ENCODE measurements around the gene ACAD9. TPM values are rescaled to one million over a fixed set of nuclear protein-coding genes. Genes with fewer than 3 reads are reported as not detected.
"Not testable (repeated sequence)": the region's sequence is repeated elsewhere in the genome, so short reads cannot be mapped to it uniquely, and the experiment has no call there.

ACAD9 gene
- total and polyA plus RNA-seq, 9 of the 15 experiments (the other 6 are each of a cell fraction or from before 2014, with no cell fraction given): 10.2 to 32.6 (median 22.8) TPM

DNA sequence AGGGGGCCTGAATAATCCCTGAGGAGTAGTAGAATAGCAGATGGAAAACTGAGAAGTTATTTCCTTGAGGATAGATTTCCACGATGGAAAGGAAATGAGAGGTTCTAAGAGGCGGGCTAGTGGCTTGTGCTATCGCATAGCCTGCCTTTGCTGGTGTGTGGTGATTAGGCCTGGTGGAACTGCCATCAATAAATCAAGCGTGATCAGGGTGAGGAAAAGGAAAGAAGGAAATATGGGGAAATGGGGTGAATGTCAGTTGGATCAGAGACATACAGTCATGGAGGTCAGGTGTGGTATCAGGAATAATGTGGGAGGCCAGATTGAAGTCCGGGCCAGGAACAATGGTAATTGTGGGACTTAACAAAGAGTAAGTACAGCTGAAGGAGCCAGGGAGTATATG, 48.7 kb upstream of the ACAD9 start (continued):
- TF ChIP-seq, protein P1, sequence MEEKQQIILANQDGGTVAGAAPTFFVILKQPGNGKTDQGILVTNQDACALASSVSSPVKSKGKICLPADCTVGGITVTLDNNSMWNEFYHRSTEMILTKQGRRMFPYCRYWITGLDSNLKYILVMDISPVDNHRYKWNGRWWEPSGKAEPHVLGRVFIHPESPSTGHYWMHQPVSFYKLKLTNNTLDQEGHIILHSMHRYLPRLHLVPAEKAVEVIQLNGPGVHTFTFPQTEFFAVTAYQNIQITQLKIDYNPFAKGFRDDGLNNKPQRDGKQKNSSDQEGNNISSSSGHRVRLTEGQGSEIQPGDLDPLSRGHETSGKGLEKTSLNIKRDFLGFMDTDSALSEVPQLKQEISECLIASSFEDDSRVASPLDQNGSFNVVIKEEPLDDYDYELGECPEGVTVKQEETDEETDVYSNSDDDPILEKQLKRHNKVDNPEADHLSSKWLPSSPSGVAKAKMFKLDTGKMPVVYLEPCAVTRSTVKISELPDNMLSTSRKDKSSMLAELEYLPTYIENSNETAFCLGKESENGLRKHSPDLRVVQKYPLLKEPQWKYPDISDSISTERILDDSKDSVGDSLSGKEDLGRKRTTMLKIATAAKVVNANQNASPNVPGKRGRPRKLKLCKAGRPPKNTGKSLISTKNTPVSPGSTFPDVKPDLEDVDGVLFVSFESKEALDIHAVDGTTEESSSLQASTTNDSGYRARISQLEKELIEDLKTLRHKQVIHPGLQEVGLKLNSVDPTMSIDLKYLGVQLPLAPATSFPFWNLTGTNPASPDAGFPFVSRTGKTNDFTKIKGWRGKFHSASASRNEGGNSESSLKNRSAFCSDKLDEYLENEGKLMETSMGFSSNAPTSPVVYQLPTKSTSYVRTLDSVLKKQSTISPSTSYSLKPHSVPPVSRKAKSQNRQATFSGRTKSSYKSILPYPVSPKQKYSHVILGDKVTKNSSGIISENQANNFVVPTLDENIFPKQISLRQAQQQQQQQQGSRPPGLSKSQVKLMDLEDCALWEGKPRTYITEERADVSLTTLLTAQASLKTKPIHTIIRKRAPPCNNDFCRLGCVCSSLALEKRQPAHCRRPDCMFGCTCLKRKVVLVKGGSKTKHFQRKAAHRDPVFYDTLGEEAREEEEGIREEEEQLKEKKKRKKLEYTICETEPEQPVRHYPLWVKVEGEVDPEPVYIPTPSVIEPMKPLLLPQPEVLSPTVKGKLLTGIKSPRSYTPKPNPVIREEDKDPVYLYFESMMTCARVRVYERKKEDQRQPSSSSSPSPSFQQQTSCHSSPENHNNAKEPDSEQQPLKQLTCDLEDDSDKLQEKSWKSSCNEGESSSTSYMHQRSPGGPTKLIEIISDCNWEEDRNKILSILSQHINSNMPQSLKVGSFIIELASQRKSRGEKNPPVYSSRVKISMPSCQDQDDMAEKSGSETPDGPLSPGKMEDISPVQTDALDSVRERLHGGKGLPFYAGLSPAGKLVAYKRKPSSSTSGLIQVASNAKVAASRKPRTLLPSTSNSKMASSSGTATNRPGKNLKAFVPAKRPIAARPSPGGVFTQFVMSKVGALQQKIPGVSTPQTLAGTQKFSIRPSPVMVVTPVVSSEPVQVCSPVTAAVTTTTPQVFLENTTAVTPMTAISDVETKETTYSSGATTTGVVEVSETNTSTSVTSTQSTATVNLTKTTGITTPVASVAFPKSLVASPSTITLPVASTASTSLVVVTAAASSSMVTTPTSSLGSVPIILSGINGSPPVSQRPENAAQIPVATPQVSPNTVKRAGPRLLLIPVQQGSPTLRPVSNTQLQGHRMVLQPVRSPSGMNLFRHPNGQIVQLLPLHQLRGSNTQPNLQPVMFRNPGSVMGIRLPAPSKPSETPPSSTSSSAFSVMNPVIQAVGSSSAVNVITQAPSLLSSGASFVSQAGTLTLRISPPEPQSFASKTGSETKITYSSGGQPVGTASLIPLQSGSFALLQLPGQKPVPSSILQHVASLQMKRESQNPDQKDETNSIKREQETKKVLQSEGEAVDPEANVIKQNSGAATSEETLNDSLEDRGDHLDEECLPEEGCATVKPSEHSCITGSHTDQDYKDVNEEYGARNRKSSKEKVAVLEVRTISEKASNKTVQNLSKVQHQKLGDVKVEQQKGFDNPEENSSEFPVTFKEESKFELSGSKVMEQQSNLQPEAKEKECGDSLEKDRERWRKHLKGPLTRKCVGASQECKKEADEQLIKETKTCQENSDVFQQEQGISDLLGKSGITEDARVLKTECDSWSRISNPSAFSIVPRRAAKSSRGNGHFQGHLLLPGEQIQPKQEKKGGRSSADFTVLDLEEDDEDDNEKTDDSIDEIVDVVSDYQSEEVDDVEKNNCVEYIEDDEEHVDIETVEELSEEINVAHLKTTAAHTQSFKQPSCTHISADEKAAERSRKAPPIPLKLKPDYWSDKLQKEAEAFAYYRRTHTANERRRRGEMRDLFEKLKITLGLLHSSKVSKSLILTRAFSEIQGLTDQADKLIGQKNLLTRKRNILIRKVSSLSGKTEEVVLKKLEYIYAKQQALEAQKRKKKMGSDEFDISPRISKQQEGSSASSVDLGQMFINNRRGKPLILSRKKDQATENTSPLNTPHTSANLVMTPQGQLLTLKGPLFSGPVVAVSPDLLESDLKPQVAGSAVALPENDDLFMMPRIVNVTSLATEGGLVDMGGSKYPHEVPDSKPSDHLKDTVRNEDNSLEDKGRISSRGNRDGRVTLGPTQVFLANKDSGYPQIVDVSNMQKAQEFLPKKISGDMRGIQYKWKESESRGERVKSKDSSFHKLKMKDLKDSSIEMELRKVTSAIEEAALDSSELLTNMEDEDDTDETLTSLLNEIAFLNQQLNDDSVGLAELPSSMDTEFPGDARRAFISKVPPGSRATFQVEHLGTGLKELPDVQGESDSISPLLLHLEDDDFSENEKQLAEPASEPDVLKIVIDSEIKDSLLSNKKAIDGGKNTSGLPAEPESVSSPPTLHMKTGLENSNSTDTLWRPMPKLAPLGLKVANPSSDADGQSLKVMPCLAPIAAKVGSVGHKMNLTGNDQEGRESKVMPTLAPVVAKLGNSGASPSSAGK (IDR thresholded peaks at IDR 0.05): peak; percentile 32
- TF ChIP-seq MEIS2 (IDR thresholded peaks at IDR 0.05; ENCODE audit: partially characterized antibody) (peak; percentile 80), NCOR1 (IDR thresholded peaks at IDR 0.05) (peak; percentile 68), ARID1B (IDR thresholded peaks at IDR 0.05) (peak; percentile 90), ELF4 (CRISPR knock-in tag; IDR thresholded peaks at IDR 0.05) (0 out of 2 replicates have a peak, but pooled peaks have one; percentile 27), DPF2 (IDR thresholded peaks at IDR 0.05) (peak; percentile 41; the same call in 1 of the 2 replicates), LEF1 (IDR thresholded peaks at IDR 0.05) (0 out of 2 replicates have a peak, but pooled peaks have one; percentile 31), CBFA2T3 (IDR thresholded peaks at IDR 0.05) (peak; percentile 63; the same call in 1 of the 2 replicates)
- TF ChIP-seq, protein P2, sequence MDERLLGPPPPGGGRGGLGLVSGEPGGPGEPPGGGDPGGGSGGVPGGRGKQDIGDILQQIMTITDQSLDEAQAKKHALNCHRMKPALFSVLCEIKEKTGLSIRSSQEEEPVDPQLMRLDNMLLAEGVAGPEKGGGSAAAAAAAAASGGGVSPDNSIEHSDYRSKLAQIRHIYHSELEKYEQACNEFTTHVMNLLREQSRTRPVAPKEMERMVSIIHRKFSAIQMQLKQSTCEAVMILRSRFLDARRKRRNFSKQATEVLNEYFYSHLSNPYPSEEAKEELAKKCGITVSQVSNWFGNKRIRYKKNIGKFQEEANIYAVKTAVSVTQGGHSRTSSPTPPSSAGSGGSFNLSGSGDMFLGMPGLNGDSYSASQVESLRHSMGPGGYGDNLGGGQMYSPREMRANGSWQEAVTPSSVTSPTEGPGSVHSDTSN (CRISPR knock-in tag; IDR thresholded peaks at IDR 0.05; ENCODE audit: low read depth): not testable (repeated sequence)
- TF ChIP-seq, protein P2 (tag; conservative IDR thresholded peaks at IDR 0.05; ENCODE audit: low read depth): peak; percentile 83
